KBM-7 (cell line): Measurements from ENCODE around the gene SLC9A8.
A peak's percentile ranks its signal among the peaks of the same experiment; 100 is the strongest.

ENCODE experiments used
- DNase-seq: peaks from one replicate; pipeline ENCODE4 v3.0.0-alpha.2; 2015
- in situ Hi-C: fragments of 300-500 bp; cut with MboI; formaldehyde crosslinking; loops from 2 replicates; pipeline ENCODE4 v1.14.3; 2020; ENCODE audit warnings: low sequenced_read_pairs, low pct_unique_long_range_greater_than_20kb, mixed read lengths

SLC9A8 gene

GRCh38 chr20:49924247-49924646 is 111.6 kb downstream of the SLC9A8 start:
- DNase-seq = no peak
- in situ Hi-C loops = no loop called here

GRCh38 chr20:49925901-49926454 is 113.3 kb downstream of the SLC9A8 start:
- in situ Hi-C loops = no loop called here
- DNase-seq = peak; percentile 35

GRCh38 chr20:49928411-49929141 is 115.9 kb downstream of the SLC9A8 start:
- in situ Hi-C loops = no loop called here

GRCh38 chr20:49929142-49929494 is 116.5 kb downstream of the SLC9A8 start:
- no peak for DNase-seq
- in situ Hi-C loops = no loop called here

More at GRCh38 chr20:49928411-49929141, 115.9 kb downstream of the SLC9A8 start:
- DNase-seq = peak; percentile 88

GRCh38 chr20:49935746-49936152 is 123.1 kb downstream of the SLC9A8 start:
- in situ Hi-C loops = no loop called here
- no peak for DNase-seq

- in situ Hi-C loops = no loop called here
- DNase-seq = peak; percentile 75
These were observed 123.8 kb downstream of the SLC9A8 start, which contains the start of gene RNF114 for GRCh38 chr20:49936153-49937026. Gene RNF114 (plus strand): TSS chr20:49936397. CDS start chr20:49936413, 16 bp downstream.

GRCh38 chr20:49937027-49937929 is 124.7 kb downstream of the SLC9A8 start:
- in situ Hi-C loops = no loop called here
- peak; percentile 84 for DNase-seq

GRCh38 chr20:49938173-49939163 is 125.8 kb downstream of the SLC9A8 start:
- in situ Hi-C loops = no loop called here
- no peak for DNase-seq

GRCh38 chr20:49941456-49941855 is 128.8 kb downstream of the SLC9A8 start:
- in situ Hi-C loops = no loop called here
- no peak for DNase-seq
